OCI-LY7 (cell line): Measurements from ENCODE around the gene EVA1C. TPM values are rescaled to one million over a fixed set of nuclear protein-coding genes. Genes with fewer than 3 reads are reported as not detected.

Experiments
- BruUV-seq: library from RNA; stranded (reverse); fragments of 400-500 nt; replicated peaks from 2 replicates; lab custom pipeline; 2021; lab: Mats Ljungman, UMichigan
- CTCF ChIA-PET: fragments of 300-600 bp; sonication (Branson Sonifier 250); formaldehyde crosslinking; loops from one replicate; lab custom pipeline; 2022; ENCODE audit warnings: antibody characterized with exemption; ENCODE audit not compliant: unreplicated experiment; lab: Charles Lee
- POLR2A ChIA-PET: fragments of 300-600 bp; sonication (Branson Sonifier 250); formaldehyde crosslinking; loops from one replicate; lab custom pipeline; 2022; ENCODE audit warnings: antibody characterized with exemption; lab: Charles Lee
- DNase-seq: peaks from one replicate; pipeline ENCODE4 v3.0.0-alpha.2; 2015; ENCODE audit warnings: low spot score
- H2AFZ ChIP-seq: fragments of 200-600 bp; sonication (generic), shearing (Covaris generic); 2 replicates; pipeline ENCODE4 v1.6.1; 2014; ENCODE audit warnings: mild to moderate bottlenecking, antibody characterized with exemption, low read length, moderate library complexity
- H3K27ac ChIP-seq: fragments of 200-600 bp; sonication (generic); 2 replicates; pipeline ENCODE4 v1.5.1; 2014; ENCODE audit warnings: mixed run types, low read depth, mild to moderate bottlenecking, moderate library complexity, low read length, inconsistent platforms; ENCODE audit not compliant: poor library complexity, severe bottlenecking
- H3K36me3 ChIP-seq: fragments of 200-600 bp; sonication (generic); 2 replicates; pipeline ENCODE4 v1.6.1; 2014; ENCODE audit warnings: mild to moderate bottlenecking, antibody characterized with exemption, low read length, moderate library complexity, mixed read lengths; ENCODE audit not compliant: insufficient read depth
- H3K4me1 ChIP-seq: fragments of 200-600 bp; sonication (generic); 2 replicates; pipeline ENCODE4 v1.5.1; 2014; ENCODE audit warnings: mild to moderate bottlenecking, low read length; ENCODE audit not compliant: insufficient read depth, poor library complexity, severe bottlenecking
- H3K4me2 ChIP-seq: fragments of 200-600 bp; sonication (generic); 2 replicates; pipeline ENCODE4 v1.6.1; 2014; ENCODE audit warnings: mild to moderate bottlenecking, low read length
- H3K4me3 ChIP-seq: fragments of 200-600 bp; sonication (generic); 2 replicates; pipeline ENCODE4 v1.5.1; 2014; ENCODE audit warnings: mild to moderate bottlenecking, low read depth, low read length; ENCODE audit not compliant: poor library complexity, severe bottlenecking
- H3K79me2 ChIP-seq: fragments of 200-600 bp; sonication (generic); 2 replicates; pipeline ENCODE4 v1.6.1; 2016; ENCODE audit warnings: low read depth, mild to moderate bottlenecking, low read length, moderate library complexity, mixed read lengths; ENCODE audit not compliant: insufficient read depth
- H3K9me2 ChIP-seq: fragments of 200-600 bp; sonication (generic); 2 replicates; pipeline ENCODE4 v1.6.1; 2016; ENCODE audit warnings: mild to moderate bottlenecking, low read length, mixed read lengths; ENCODE audit not compliant: insufficient read depth
- H3K9me3 ChIP-seq: fragments of 200-600 bp; sonication (generic); 2 replicates; pipeline ENCODE4 v1.6.1; 2014; ENCODE audit warnings: mild to moderate bottlenecking, mixed run types, low read length, mixed read lengths
- H4K20me1 ChIP-seq: fragments of 200-600 bp; sonication (generic); 2 replicates; pipeline ENCODE4 v1.6.1; 2014; ENCODE audit warnings: mild to moderate bottlenecking, antibody characterized with exemption, low read length, moderate library complexity, mixed read lengths; ENCODE audit not compliant: insufficient read depth
- CTCF ChIP-seq: fragments of 200-600 bp; sonication (generic); conservative IDR thresholded peaks from 2 replicates; pipeline ENCODE4 v1.5.1; 2014; ENCODE audit warnings: mild to moderate bottlenecking, antibody characterized with exemption, low read length, moderate library complexity, mixed read lengths
- EZH2phosphoT487 ChIP-seq: fragments of 200-600 bp; sonication (generic); IDR thresholded peaks from 2 replicates; pipeline ENCODE4 v1.6.1; 2018; ENCODE audit warnings: low read depth, borderline replicate concordance, mild to moderate bottlenecking, mixed run types, antibody characterized with exemption, low read length, moderate library complexity, mixed read lengths
- intact Hi-C: fragments of 100-400 bp; cut with micrococcal nuclease; formaldehyde crosslinking; loops from one replicate; pipeline ENCODE4 v1.10.0; 2022; ENCODE audit not compliant: unreplicated experiment
- total RNA-seq, 2 experiments: library from RNA; depleted of rRNA in 1 of 2; stranded (reverse); fragments of >200 nt in 1 of 2; shearing (Covaris generic) in 1 of 2; gene quantifications; 2 replicates each; pipeline ENCODE4 v1.2.3, GENCODE V29; 2014 to 2022

The EVA1C gene
- total RNA-seq, 2 experiments from 2014 or later = not detected

DNA sequence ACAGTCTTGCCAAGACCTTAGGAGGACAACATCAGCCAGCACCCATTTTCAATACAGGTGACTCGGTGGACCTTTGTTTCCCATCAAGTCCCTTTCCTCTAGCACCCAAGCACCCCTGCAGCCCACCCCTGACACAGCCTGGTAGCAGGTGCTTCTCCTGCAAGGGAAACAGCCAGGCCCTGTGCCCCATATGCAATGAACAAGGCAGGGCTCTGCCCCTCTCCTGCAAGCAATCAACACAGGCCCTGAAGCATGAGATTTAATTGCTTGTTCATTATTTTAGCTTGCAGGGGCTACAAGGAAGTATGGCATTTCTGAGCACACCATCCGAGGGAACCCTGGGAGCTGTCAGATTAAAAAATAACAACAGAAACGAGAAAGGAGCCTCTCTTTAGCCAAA lies 137.4 kb downstream of the EVA1C start:
- ChIA-PET POLR2A (interaction anchor here (0.9 to 1.2 kb wide), 2 partner anchors 11 to 76 kb away, joined by 4 read pairs; no protein-coding TSS in a partner anchor), CTCF (no interaction called here)
- Histone ChIP-seq H3K27ac (no peak overlapping the region), H3K9me2 (no peaks in the 10 kb centered on the region), H2AFZ (no peak overlapping the region), H3K4me1 (no peaks in the 10 kb centered on the region), H3K4me2 (no peak overlapping the region), H4K20me1 (no peaks in the 10 kb centered on the region), H3K9me3 (no peaks in the 10 kb centered on the region), H3K36me3 (no peaks in the 10 kb centered on the region), H3K4me3 (no peak overlapping the region), H3K79me2 (no peaks in the 10 kb centered on the region)
- no peak for DNase-seq
- no peak for TF ChIP-seq EZH2phosphoT487
- TF ChIP-seq CTCF = no peak
- no TSS peak for BruUV-seq
- intact Hi-C loops = no loop called here

DNA sequence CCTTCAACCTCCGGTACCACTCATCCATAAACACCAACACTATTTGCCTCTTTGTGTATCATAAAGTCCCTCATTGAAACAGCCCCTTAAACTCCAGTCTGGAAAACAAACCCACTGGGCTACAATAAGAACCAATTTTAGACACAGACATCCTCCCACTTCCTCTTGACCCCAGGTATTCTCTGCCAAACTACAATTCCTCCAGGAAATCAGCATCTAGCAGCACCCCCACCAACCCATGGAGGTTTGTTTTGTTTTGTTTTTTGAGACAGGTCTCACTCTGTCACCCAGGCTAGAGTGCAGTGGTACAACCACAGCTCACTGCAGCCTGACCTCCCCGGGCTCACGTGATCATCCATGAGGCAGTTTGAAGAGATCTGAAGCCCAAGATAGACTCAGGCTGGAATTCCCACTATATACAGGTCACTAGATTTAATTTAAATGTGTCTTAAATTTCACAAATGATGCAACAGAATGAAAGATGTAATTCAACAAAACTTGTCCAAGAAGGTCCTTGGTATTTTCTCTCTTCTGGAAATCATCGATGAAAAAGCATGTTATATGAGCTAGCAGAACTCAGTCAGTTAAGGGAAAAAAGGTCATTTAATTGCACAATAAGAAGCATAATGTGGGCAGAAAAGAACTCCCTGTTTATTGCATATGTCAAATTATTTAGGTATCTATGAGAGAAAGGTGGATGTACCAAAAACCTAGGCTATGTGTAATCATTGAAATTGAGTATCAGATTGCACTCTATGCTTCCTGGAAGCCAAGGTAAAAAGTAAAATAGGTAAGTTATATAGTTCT lies 142.5 kb downstream of the EVA1C start:
- ChIA-PET POLR2A (no interaction called here), CTCF (no interaction called here)
- Histone ChIP-seq H3K4me3 (no peak overlapping the region), H4K20me1 (no peaks in the 10 kb centered on the region), H3K4me2 (no peak overlapping the region), H3K9me3 (no peaks in the 10 kb centered on the region), H3K4me1 (no peaks in the 10 kb centered on the region), H3K36me3 (no peaks in the 10 kb centered on the region), H2AFZ (no peak overlapping the region), H3K79me2 (no peaks in the 10 kb centered on the region), H3K27ac (no peak overlapping the region), H3K9me2 (no peaks in the 10 kb centered on the region)
- intact Hi-C loops = no loop called here
- BruUV-seq = no TSS peak
- TF ChIP-seq CTCF (no peak), EZH2phosphoT487 (no peak)
- no peak for DNase-seq

- TF ChIP-seq EZH2phosphoT487 (no peak), CTCF (no peak)
- POLR2A ChIA-PET = no interaction called here
Measured at GRCh38 chr21:32558106-32558505, 145.6 kb downstream of the EVA1C start.

More at GRCh38 chr21:32558106-32558505, 145.6 kb downstream of the EVA1C start:
- no TSS peak for BruUV-seq
- no peaks in the 10 kb centered on the region for H4K20me1 ChIP-seq
- DNase-seq = no peak
- H3K4me2 ChIP-seq = no peak overlapping the region
- H3K36me3 ChIP-seq = no peaks in the 10 kb centered on the region
- no peaks in the 10 kb centered on the region for H3K9me2 ChIP-seq
- H3K4me1 ChIP-seq = no peaks in the 10 kb centered on the region
- intact Hi-C loops = no loop called here
- H3K79me2 ChIP-seq = no peaks in the 10 kb centered on the region
- CTCF ChIA-PET = no interaction called here
- H3K4me3 ChIP-seq = no peak overlapping the region
- H2AFZ ChIP-seq = no peak overlapping the region
- no peaks in the 10 kb centered on the region for H3K9me3 ChIP-seq
- H3K27ac ChIP-seq = no peak overlapping the region
